HEK293 (cell line): Measurements from ENCODE around the gene PIGS.

ENCODE experiments used
- YY1 ChIP-seq: fragments of 450-650 bp; formaldehyde crosslinking; IDR thresholded peaks from 2 replicates; pipeline ENCODE4 v1.5.1; 2018; ENCODE audit warnings: missing biosample characterization, missing genetic modification characterization
- ZNF19 ChIP-seq: fragments of 450-650 bp; formaldehyde crosslinking; IDR thresholded peaks from 2 replicates; pipeline ENCODE4; 2016; ENCODE audit warnings: missing biosample characterization, missing genetic modification characterization, low read depth

DNA sequence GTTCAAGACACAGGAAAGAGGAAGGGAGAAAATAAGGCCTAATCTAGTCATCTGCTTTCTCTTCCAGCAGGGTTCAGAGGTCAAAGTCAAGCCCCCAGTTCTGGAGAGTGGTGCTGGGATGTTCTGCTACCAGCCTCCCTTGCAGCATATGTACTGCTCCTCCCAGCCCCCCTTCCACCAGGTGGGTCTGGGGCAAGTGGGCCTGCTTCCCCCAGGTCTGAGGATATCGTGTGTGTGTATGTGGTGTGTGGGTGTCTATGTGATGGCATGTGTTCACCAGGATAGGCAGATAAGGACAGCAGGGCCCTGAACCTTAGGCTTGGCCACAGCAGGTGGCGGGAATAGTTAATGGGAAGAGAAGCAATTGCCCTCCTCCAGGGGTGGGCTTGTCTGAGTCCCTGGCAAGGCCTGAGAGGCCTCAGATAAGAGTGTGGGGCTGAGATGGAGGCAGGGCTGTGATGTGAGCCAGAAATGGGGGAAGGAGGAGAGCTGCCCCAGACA is 44.1 kb downstream of the PIGS start:
- TF ChIP-seq ZNF19 (tag by site-specific recombination) (no peak), YY1 (tag by site-specific recombination) (no peak)
